ENCODE measurements around the gene TBC1D4.

TBC1D4 gene

DNA sequence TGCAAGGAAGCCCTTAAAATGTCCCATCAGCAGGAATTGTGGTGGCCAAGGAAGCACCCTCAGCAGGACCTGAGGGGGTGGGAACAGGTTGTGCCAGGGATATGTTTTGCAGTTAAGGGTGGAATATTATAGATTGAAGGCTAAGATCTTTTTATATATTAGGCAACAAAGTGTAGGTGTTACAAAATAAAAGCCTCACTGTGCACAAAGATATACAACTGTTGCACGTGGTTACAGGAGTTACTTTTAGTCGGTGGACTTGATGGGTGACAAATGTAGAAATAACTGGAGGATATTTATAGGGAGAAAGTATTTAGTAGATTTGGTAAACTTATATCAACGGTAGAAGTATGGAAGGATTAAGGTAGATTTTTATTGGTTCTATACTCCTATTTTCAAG is 35.1 kb downstream of the TBC1D4 start:
- POLR2A ChIA-PET, result no interaction called here
- DNase-seq (ENCODE audit: extremely low spot score), result no peak
- CTCF ChIA-PET, result interaction anchor here (0.6 kb wide), 1 partner anchor 23 kb away, joined by 3 read pairs; no protein-coding TSS in a partner anchor
- no peak for TF ChIP-seq FOXA1 (IDR thresholded peaks at IDR 0.05)
- TF ChIP-seq NFRKB (IDR thresholded peaks at IDR 0.05), result no peak
- TF ChIP-seq FOXK2 (IDR thresholded peaks at IDR 0.05), result no peak
- no peak for TF ChIP-seq SUZ12 (IDR thresholded peaks at IDR 0.05)
- TF ChIP-seq FOXM1 (IDR thresholded peaks at IDR 0.05; ENCODE audit: borderline replicate concordance), result no peak
- no peak for TF ChIP-seq ZNF384 (IDR thresholded peaks at IDR 0.05)

DNA sequence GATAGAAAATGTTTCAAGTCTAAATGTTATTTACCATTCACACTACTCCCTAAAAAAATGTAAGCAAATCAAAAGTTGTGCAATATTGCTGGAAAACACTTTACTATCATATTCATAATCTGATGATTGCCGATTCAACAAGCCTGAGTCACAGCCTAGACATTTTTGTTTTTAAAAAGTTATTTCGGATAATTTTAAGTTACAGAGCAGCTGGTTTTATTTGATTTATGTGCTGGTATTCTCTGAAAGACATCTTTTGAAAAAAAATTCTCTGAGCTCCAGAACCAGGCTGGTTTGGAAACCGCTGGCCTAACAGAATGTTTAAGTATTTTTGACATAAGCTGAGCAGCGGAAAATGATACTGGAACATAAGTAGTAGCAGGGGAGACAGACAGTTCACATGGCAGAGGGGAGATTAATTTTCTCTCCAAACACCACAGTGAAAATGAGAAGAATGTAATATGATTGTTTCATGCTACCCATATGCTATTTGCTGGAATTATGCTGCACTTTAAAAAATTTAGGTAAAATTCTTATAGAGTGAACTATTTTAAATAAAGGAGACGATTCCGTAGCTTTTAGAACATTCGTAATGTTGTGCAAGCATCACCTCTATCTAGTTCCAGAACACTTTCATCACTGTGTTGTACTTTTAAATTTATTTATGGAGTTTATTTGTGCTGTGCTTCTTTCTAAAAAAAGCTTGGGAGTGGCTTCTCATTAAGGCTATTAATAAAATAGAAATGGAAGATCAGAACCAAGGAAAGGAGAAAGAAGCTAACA is 36.1 kb downstream of the TBC1D4 start:
- no peak for TF ChIP-seq LEF1 (IDR thresholded peaks at IDR 0.05; ENCODE audit: borderline replicate concordance)
- TF ChIP-seq, protein P1, sequence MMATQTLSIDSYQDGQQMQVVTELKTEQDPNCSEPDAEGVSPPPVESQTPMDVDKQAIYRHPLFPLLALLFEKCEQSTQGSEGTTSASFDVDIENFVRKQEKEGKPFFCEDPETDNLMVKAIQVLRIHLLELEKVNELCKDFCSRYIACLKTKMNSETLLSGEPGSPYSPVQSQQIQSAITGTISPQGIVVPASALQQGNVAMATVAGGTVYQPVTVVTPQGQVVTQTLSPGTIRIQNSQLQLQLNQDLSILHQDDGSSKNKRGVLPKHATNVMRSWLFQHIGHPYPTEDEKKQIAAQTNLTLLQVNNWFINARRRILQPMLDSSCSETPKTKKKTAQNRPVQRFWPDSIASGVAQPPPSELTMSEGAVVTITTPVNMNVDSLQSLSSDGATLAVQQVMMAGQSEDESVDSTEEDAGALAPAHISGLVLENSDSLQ (IDR thresholded peaks at IDR 0.05), result peak; percentile 35; the same call in 1 of the 2 replicates
- CTCF ChIA-PET, result interaction anchor here (0.6 to 1.5 kb wide), 3 partner anchors 24 to 229 kb away, joined by 3 to 5 read pairs (median 4); partner anchors contain the start of gene TBC1D4
- POLR2A ChIA-PET, result interaction anchor here (1.0 kb wide), 1 partner anchor 10 kb away, joined by 3 read pairs; no protein-coding TSS in a partner anchor
- no peak for DNase-seq (ENCODE audit: extremely low spot score)

DNA sequence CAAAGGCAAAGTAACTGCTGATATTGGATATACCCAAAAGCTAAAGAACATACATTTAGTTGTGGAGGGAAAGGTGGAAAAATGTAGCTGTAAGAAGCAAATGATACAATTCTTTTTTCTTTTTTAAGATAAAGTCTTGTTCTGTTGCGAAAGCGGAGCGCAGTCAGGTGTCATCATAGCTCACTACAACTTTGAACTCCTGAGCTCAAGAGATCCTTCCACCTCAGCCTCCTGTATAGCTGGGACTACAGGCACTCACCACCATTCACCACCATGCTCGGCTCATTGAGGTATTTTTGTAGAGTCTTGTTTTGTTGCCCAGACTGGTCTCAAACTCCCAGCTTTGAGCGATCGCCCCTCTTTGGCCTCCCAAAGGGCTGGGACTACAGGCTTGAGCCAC is 38.0 kb downstream of the TBC1D4 start:
- DNase-seq (ENCODE audit: extremely low spot score), result no peak
- no peak for TF ChIP-seq HDGF (IDR thresholded peaks at IDR 0.05; ENCODE audit: borderline replicate concordance)
- TF ChIP-seq FOXK2 (IDR thresholded peaks at IDR 0.05), result no peak
- no peak for TF ChIP-seq NFRKB (IDR thresholded peaks at IDR 0.05)
- TF ChIP-seq ARNT (IDR thresholded peaks at IDR 0.05), result no peak
- TF ChIP-seq TARDBP (IDR thresholded peaks at IDR 0.05), result no peak
- no peak for TF ChIP-seq LEF1 (IDR thresholded peaks at IDR 0.05; ENCODE audit: borderline replicate concordance)
- no peak for TF ChIP-seq CTBP1 (IDR thresholded peaks at IDR 0.05; ENCODE audit: borderline replicate concordance)
- TF ChIP-seq ZNF384 (IDR thresholded peaks at IDR 0.05), result no peak
- POLR2A ChIA-PET, result interaction anchor here (0.8 to 2.1 kb wide), 2 partner anchors 14 to 38 kb away, joined by 3 to 9 read pairs; partner anchors contain the start of gene TBC1D4
- CTCF ChIA-PET, result interaction anchor here (0.6 to 2.3 kb wide), 10 partner anchors 12 to 252 kb away, joined by 3 to 13 read pairs (median 3); partner anchors contain the start of gene TBC1D4

DNA sequence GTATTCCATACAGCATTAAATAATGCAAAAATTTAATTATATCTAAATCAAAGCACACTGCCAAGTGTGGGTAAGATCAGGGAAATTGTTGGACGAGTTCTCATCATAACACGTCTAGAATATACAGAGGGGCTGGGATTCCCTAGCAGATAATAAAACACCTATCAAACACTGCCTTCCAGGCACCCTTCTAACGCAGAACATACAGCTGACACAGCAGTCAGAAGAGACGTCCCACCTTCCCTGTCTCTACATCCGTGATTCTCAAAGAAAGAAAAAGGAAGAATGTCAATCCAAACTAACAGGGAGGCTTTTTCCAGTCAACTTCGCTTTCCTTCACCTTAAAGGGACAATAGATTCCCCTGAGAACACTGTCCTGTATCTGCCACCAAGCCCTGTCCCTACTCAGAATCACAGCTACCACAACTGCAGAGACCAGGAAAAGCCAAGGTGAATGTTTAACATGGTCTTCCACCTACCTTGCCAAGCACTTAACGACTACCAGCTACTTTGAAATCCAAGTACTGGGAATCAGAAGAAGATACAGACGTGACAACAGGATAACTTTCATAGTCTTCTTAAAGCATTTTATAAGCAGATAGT is 38.5 kb downstream of the TBC1D4 start:
- no peak for DNase-seq (ENCODE audit: extremely low spot score)
- TF ChIP-seq NFRKB (IDR thresholded peaks at IDR 0.05), result no peak
- no peak for TF ChIP-seq L3MBTL2 (conservative IDR thresholded peaks at IDR 0.05)
- TF ChIP-seq SUZ12 (IDR thresholded peaks at IDR 0.05), result no peak
- no peak for TF ChIP-seq ZNF384 (IDR thresholded peaks at IDR 0.05)
- TF ChIP-seq ELF4 (IDR thresholded peaks at IDR 0.05), result no peak
- TF ChIP-seq TARDBP (IDR thresholded peaks at IDR 0.05), result no peak
- no peak for TF ChIP-seq SP1 (IDR thresholded peaks at IDR 0.05)
- TF ChIP-seq CTBP1 (IDR thresholded peaks at IDR 0.05; ENCODE audit: borderline replicate concordance), result no peak
- no peak for TF ChIP-seq FOXA1 (IDR thresholded peaks at IDR 0.05)
- no peak for TF ChIP-seq HDGF (IDR thresholded peaks at IDR 0.05; ENCODE audit: borderline replicate concordance)
- no peak for TF ChIP-seq BHLHE40 (IDR thresholded peaks at IDR 0.05; ENCODE audit: borderline replicate concordance)
- no peak for TF ChIP-seq ARNT (IDR thresholded peaks at IDR 0.05)
- TF ChIP-seq, protein P1 (IDR thresholded peaks at IDR 0.05), result no peak
- no peak for TF ChIP-seq FOXM1 (IDR thresholded peaks at IDR 0.05; ENCODE audit: borderline replicate concordance)
- no peak for TF ChIP-seq FOXK2 (IDR thresholded peaks at IDR 0.05)
- TF ChIP-seq LEF1 (IDR thresholded peaks at IDR 0.05; ENCODE audit: borderline replicate concordance), result no peak
- CTCF ChIA-PET, result interaction anchor here (0.6 to 2.3 kb wide), 9 partner anchors 12 to 253 kb away, joined by 3 to 13 read pairs (median 3); partner anchors contain the start of gene TBC1D4
- POLR2A ChIA-PET, result interaction anchor here (0.8 to 2.1 kb wide), 2 partner anchors 15 to 38 kb away, joined by 3 to 9 read pairs; partner anchors contain the start of gene TBC1D4

DNA sequence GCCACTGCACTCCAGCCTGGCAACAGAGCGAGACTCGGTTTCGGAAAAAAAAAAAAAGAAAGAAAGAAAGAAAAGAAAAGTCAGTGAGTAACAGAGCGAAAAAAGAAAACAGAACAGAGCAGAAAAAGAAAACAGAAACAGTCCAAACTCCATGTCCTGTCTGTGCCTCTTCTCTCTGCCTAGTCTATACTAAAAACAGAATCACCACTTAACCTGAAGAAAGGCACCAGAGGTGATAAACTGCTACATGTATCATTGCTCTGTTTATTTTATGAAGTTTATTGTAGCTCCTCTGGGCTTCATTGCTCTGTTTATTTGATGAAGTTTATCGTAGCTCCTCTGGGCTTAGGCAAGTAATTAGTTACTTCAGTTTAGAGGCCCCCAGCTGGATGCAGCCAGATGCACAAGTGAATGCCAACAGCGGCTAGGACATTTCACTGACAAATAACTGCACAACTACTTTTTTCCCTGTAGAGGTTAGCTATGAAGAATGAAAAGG is 39.2 kb downstream of the TBC1D4 start:
- peak; percentile 63 for DNase-seq (ENCODE audit: extremely low spot score)
- peak; percentile 78 for TF ChIP-seq ZNF384 (IDR thresholded peaks at IDR 0.05)
- TF ChIP-seq NFRKB (IDR thresholded peaks at IDR 0.05), result no peak
- TF ChIP-seq ARNT (IDR thresholded peaks at IDR 0.05), result no peak
- TF ChIP-seq TARDBP (IDR thresholded peaks at IDR 0.05), result no peak
- no peak for TF ChIP-seq FOXK2 (IDR thresholded peaks at IDR 0.05)
- no peak for TF ChIP-seq BHLHE40 (IDR thresholded peaks at IDR 0.05; ENCODE audit: borderline replicate concordance)
- TF ChIP-seq FOXA1 (IDR thresholded peaks at IDR 0.05), result no peak
- TF ChIP-seq SUZ12 (IDR thresholded peaks at IDR 0.05), result no peak
- TF ChIP-seq LEF1 (IDR thresholded peaks at IDR 0.05; ENCODE audit: borderline replicate concordance), result no peak
- TF ChIP-seq CTBP1 (IDR thresholded peaks at IDR 0.05; ENCODE audit: borderline replicate concordance), result 0 out of 2 replicates have a peak, but pooled peaks have one; percentile 46
- no peak for TF ChIP-seq FOXM1 (IDR thresholded peaks at IDR 0.05; ENCODE audit: borderline replicate concordance)
- no peak for TF ChIP-seq HDGF (IDR thresholded peaks at IDR 0.05; ENCODE audit: borderline replicate concordance)
- TF ChIP-seq, protein P1 (IDR thresholded peaks at IDR 0.05), result peak; percentile 37; the same call in 1 of the 2 replicates
- no peak for TF ChIP-seq ELF4 (IDR thresholded peaks at IDR 0.05)
- no peak for TF ChIP-seq L3MBTL2 (conservative IDR thresholded peaks at IDR 0.05)
- TF ChIP-seq SP1 (IDR thresholded peaks at IDR 0.05), result no peak
- POLR2A ChIA-PET, result interaction anchor here (2.1 kb wide), 1 partner anchor 39 kb away, joined by 9 read pairs; the partner anchor contains the start of gene TBC1D4
- CTCF ChIA-PET, result interaction anchor here (1.1 to 2.3 kb wide), 6 partner anchors 11 to 253 kb away, joined by 3 to 13 read pairs (median 4); partner anchors contain the start of gene TBC1D4

Measured in HEK293T (cell line).